GM13976 (cell line): ENCODE results near the gene TBL3.
"Not testable (repeated sequence)": the region's sequence is repeated elsewhere in the genome, so short reads cannot be mapped to it uniquely, and the experiment has no call there.

Experiments used
- DNase-seq: peaks from one replicate; pipeline ENCODE4 v3.0.0; 2012; ENCODE audit warnings: low spot score
- CTCF ChIP-seq: IDR thresholded peaks from 2 replicates; pipeline ENCODE4 v1.5.1; 2012; ENCODE audit warnings: borderline replicate concordance, mild to moderate bottlenecking; ENCODE audit not compliant: insufficient read depth; ENCODE audit errors: extremely low read depth, missing control alignments, control extremely low read depth
- in situ Hi-C: fragments of 300-500 bp; cut with MboI; formaldehyde crosslinking; loops from one replicate; pipeline ENCODE4 v1.12.0; 2022; ENCODE audit warnings: low sequenced_read_pairs, mixed read lengths, inconsistent platforms; ENCODE audit not compliant: unreplicated experiment

The TBL3 gene

GRCh38 chr16:2007081-2007836, 35.4 kb downstream of the TBL3 start:
- no peak for TF ChIP-seq CTCF
- in situ Hi-C loops = loop anchor here (25.0 kb wide), 1 partner anchor 480 kb away; the partner anchor contains the start of gene TBC1D24
- no peak for DNase-seq

DNA sequence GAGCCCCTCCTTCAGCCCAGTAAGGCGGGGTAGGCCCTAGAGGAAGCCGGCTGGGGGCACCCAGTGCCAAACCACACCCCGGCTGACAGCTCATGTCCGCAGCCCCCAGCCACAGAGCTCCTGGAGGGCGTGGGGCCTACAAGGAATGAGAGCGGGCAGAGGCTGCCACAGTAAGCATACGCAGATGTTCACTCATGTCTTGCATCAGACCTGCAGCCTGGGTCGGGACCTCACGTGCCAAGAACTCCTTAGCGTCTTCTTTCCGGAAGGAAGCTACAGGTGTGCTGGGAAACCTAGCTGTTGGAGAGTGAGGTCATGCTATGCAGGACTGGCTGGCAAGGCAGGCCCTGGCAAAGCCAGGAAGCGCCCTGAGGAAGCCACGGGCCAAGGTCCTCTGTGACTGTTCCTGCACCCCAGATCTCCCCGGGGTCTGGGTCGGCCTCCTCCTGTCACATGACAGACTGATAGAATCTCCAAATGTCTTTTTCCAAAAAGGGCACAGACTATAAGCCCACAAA, 36.2 kb downstream of the TBL3 start:
- in situ Hi-C loops = loop anchor here (25.0 kb wide), 1 partner anchor 479 kb away; the partner anchor contains the start of gene TBC1D24
- no peak for TF ChIP-seq CTCF

GRCh38 chr16:2008631-2009163, 36.8 kb downstream of the TBL3 start:
- no peak for DNase-seq
- in situ Hi-C loops = loop anchor here (25.0 kb wide), 1 partner anchor 479 kb away; the partner anchor contains the start of gene TBC1D24
- TF ChIP-seq CTCF = no peak

More for the DNA sequence above, 36.2 kb downstream of the TBL3 start:
- DNase-seq = no peak

DNA sequence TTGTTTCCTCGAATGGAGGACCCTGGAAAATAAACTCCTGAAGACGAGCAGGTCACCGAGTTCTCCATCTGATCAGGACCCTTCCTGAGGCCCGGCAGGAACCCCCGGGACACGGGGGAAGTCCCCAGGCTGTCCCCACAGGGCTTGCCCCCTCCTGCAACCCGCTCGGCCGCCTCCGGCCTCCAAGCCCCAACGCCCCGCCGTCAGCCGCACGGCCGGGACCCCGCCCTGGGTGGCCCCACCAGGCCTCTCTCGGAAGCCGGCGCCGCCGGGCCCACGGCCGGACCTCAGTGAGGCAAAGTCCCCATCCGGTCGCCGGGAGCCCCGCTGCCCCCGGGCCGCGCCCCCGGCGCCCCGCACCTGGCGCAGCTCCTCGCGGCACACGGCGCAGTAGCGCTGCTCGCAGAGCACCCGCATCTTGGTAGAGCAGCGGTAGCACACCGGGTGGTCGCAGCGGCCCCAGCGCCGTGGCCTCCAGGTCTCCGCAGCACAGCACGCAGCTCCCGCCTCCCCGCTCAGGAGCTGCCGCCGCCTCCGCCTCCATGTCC, 37.4 kb downstream of the TBL3 start:
- no peak for DNase-seq
- TF ChIP-seq CTCF = no peak
- in situ Hi-C loops = loop anchor here (25.0 kb wide), 1 partner anchor 478 kb away; the partner anchor contains the start of gene TBC1D24

GRCh38 chr16:2009791-2010510, 38.1 kb downstream of the TBL3 start, which contains the start of gene ZNF598:
Gene ZNF598 (minus strand): TSS chr16:2009821.
- peak; percentile 98 for DNase-seq
- in situ Hi-C loops = loop anchor here (5.0 to 25.0 kb wide), 2 partner anchors 127 to 477 kb away; partner anchors contain the start of genes PKD1 and TBC1D24
- no peak for TF ChIP-seq CTCF

- in situ Hi-C loops = loop anchor here (5.0 to 25.0 kb wide), 2 partner anchors 126 to 476 kb away; partner anchors contain the start of genes PKD1 and TBC1D24
- not testable (repeated sequence) for DNase-seq
These were observed 39.9 kb downstream of the TBL3 start for GRCh38 chr16:2011726-2012125.
